ENCODE data around the gene PTPN22. TPM values are rescaled to one million over a fixed set of nuclear protein-coding genes. Genes with fewer than 3 reads are reported as not detected.

Gene PTPN22
- polyA plus RNA-seq, 1 donor (not counting 4 experiments of a cell fraction or from before 2014, with no cell fraction given) = 0.39 TPM

GRCh38 chr1:113777561-113777960 is 94.0 kb downstream of the PTPN22 start:
- Histone ChIP-seq H3K27ac (ENCODE audit: control insufficient read depth, insufficient read depth, low read length) (no peak overlapping the region), H2AFZ (ENCODE audit: control insufficient read depth, low read length) (no peak overlapping the region), H3K79me2 (ENCODE audit: control insufficient read depth, insufficient read depth, low read length) (peaks cover 19% of the 10 kb centered on the region), H3K9me3 (ENCODE audit: control insufficient read depth, low read depth, low read length) (no peaks in the 10 kb centered on the region), H3K27me3 (ENCODE audit: control insufficient read depth, extremely low read depth, insufficient read depth, low read length) (no peaks in the 10 kb centered on the region), H3K9ac (ENCODE audit: control insufficient read depth, extremely low read depth, insufficient read depth, low read length) (no peak overlapping the region), H3K9me1 (ENCODE audit: control insufficient read depth, extremely low read depth, insufficient read depth, low read length) (peaks cover 2% of the 10 kb centered on the region), H3K4me2 (ENCODE audit: control insufficient read depth, extremely low read depth, insufficient read depth, low read depth, low read length) (no peak overlapping the region), H3K4me1 (ENCODE audit: control insufficient read depth, extremely low read depth, insufficient read depth, low read length) (no peaks in the 10 kb centered on the region), H4K20me1 (ENCODE audit: control insufficient read depth, extremely low read depth, insufficient read depth, low read length) (no peaks in the 10 kb centered on the region), H3K36me3 (ENCODE audit: control insufficient read depth in 2 of 2, extremely low read depth in 1 of 2, insufficient read depth in 2 of 2, low read length in 2 of 2) (peaks cover 1 to 5% of the 10 kb centered on the region in 2 experiments), H3K4me3 (ENCODE audit: control insufficient read depth in 2 of 3, extremely low read depth in 1 of 3, insufficient read depth in 2 of 3, low read depth in 1 of 3, low read length in 3 of 3) (no peak overlapping the region)
- no peak for FAIRE-seq
- no peak for DNase-seq (ENCODE audit: low read depth, low spot score)
- dilution Hi-C loops (cut with MboI; ENCODE audit: extremely low pct_ligation_motif_present, low sequenced_read_pairs) = no loop called here
- no peak for TF ChIP-seq EZH2 (IDR thresholded peaks at IDR 0.05; ENCODE audit: low read length)

- Histone ChIP-seq H3K79me2 (ENCODE audit: control insufficient read depth, insufficient read depth, low read length) (no peaks in the 10 kb centered on the region), H3K9me1 (ENCODE audit: control insufficient read depth, extremely low read depth, insufficient read depth, low read length) (no peaks in the 10 kb centered on the region), H3K4me1 (ENCODE audit: control insufficient read depth, extremely low read depth, insufficient read depth, low read length) (peaks cover 2% of the 10 kb centered on the region), H3K9ac (ENCODE audit: control insufficient read depth, extremely low read depth, insufficient read depth, low read length) (no peak overlapping the region), H3K36me3 (ENCODE audit: control insufficient read depth in 2 of 2, extremely low read depth in 1 of 2, insufficient read depth in 2 of 2, low read length in 2 of 2) (peaks cover 0 to 4% of the 10 kb centered on the region in 2 experiments), H2AFZ (ENCODE audit: control insufficient read depth, low read length) (no peak overlapping the region), H3K4me3 (ENCODE audit: control insufficient read depth in 2 of 3, extremely low read depth in 1 of 3, insufficient read depth in 2 of 3, low read depth in 1 of 3, low read length in 3 of 3) (no peak overlapping the region), H3K4me2 (ENCODE audit: control insufficient read depth, extremely low read depth, insufficient read depth, low read depth, low read length) (no peak overlapping the region), H3K27me3 (ENCODE audit: control insufficient read depth, extremely low read depth, insufficient read depth, low read length) (no peaks in the 10 kb centered on the region), H3K9me3 (ENCODE audit: control insufficient read depth, low read depth, low read length) (no peaks in the 10 kb centered on the region), H4K20me1 (ENCODE audit: control insufficient read depth, extremely low read depth, insufficient read depth, low read length) (no peaks in the 10 kb centered on the region), H3K27ac (ENCODE audit: control insufficient read depth, insufficient read depth, low read length) (no peak overlapping the region)
- no peak for FAIRE-seq
- dilution Hi-C loops (cut with MboI; ENCODE audit: extremely low pct_ligation_motif_present, low sequenced_read_pairs) = no loop called here
- TF ChIP-seq CTCF (optimal IDR thresholded peaks at IDR 0.05 in 1 of 3, IDR thresholded peaks at IDR 0.05 in 1 of 3, conservative IDR thresholded peaks at IDR 0.05 in 1 of 3; ENCODE audit: extremely low read depth in 1 of 3, insufficient read depth in 2 of 3, low read length in 3 of 3) (no peak), EZH2 (IDR thresholded peaks at IDR 0.05; ENCODE audit: low read length) (no peak)
- DNase-seq (ENCODE audit: low read depth, low spot score) = no peak
These were observed 101.5 kb downstream of the PTPN22 start for GRCh38 chr1:113770031-113770430.

GRCh38 chr1:113769601-113769970 is 101.9 kb downstream of the PTPN22 start:
- Histone ChIP-seq H3K36me3 (ENCODE audit: control insufficient read depth in 2 of 2, extremely low read depth in 1 of 2, insufficient read depth in 2 of 2, low read length in 2 of 2) (peaks cover 0 to 4% of the 10 kb centered on the region in 2 experiments), H3K4me2 (ENCODE audit: control insufficient read depth, extremely low read depth, insufficient read depth, low read depth, low read length) (no peak overlapping the region), H2AFZ (ENCODE audit: control insufficient read depth, low read length) (no peak overlapping the region), H3K4me3 (ENCODE audit: control insufficient read depth in 2 of 3, extremely low read depth in 1 of 3, insufficient read depth in 2 of 3, low read depth in 1 of 3, low read length in 3 of 3) (no peak overlapping the region), H3K27ac (ENCODE audit: control insufficient read depth, insufficient read depth, low read length) (no peak overlapping the region), H3K9ac (ENCODE audit: control insufficient read depth, extremely low read depth, insufficient read depth, low read length) (no peak overlapping the region), H3K27me3 (ENCODE audit: control insufficient read depth, extremely low read depth, insufficient read depth, low read length) (no peaks in the 10 kb centered on the region), H4K20me1 (ENCODE audit: control insufficient read depth, extremely low read depth, insufficient read depth, low read length) (no peaks in the 10 kb centered on the region), H3K9me3 (ENCODE audit: control insufficient read depth, low read depth, low read length) (no peaks in the 10 kb centered on the region), H3K9me1 (ENCODE audit: control insufficient read depth, extremely low read depth, insufficient read depth, low read length) (no peaks in the 10 kb centered on the region), H3K4me1 (ENCODE audit: control insufficient read depth, extremely low read depth, insufficient read depth, low read length) (peaks cover 2% of the 10 kb centered on the region), H3K79me2 (ENCODE audit: control insufficient read depth, insufficient read depth, low read length) (no peaks in the 10 kb centered on the region)
- DNase-seq (ENCODE audit: low read depth, low spot score) (no peak), FAIRE-seq (no peak)
- TF ChIP-seq EZH2 (IDR thresholded peaks at IDR 0.05; ENCODE audit: low read length) = no peak
- no peak for TF ChIP-seq CTCF (optimal IDR thresholded peaks at IDR 0.05 in 1 of 3, IDR thresholded peaks at IDR 0.05 in 1 of 3, conservative IDR thresholded peaks at IDR 0.05 in 1 of 3; ENCODE audit: extremely low read depth in 1 of 3, insufficient read depth in 2 of 3, low read length in 3 of 3)
- dilution Hi-C loops (cut with MboI; ENCODE audit: extremely low pct_ligation_motif_present, low sequenced_read_pairs) = no loop called here
